Tibial nerve (tissue), 3 donors: ENCODE measurements around the gene BOC.

Experiments
- EP300 ChIP-seq, 2 donors: sonication (generic); formaldehyde crosslinking; IDR thresholded peaks; one replicate each; pipeline ENCODE4 v1.6.1; 2017; ENCODE audit warnings: antibody characterized with exemption in 2 of 2, mild to moderate bottlenecking in 1 of 2
- POLR2A ChIP-seq, 2 donors: fragments of 450-650 bp; IDR thresholded peaks; one replicate each; pipeline ENCODE4 v1.6.1; 2017; ENCODE audit warnings: antibody characterized with exemption in 2 of 2, mild to moderate bottlenecking in 2 of 2, moderate library complexity in 2 of 2

DNA sequence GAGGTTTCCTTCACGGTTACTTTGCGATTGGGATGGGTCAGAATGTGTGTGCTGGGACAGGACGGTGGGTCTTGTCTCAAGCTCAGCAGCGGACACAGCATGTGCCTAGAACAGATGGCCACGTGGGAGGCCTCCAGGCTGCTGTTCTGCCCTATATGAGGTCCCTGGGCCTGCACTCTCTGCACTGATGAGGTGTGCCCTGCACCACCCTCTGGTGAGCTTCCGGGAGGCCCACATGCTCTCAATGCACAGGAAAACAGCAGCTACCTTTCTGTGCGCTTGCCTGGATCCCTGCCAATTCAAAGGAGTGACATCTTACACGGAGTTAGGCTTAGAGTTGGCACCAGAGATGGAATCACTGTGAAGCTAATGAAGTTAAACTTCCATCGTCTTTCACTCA is 59.8 kb downstream of the BOC start:
- TF ChIP-seq POLR2A (IDR thresholded peaks at IDR 0.05), result no peak
- TF ChIP-seq EP300 (IDR thresholded peaks at IDR 0.05), result no peak
